Stimulated activated naive CD8-positive, alpha-beta T cell treated with anti-CD3 and anti-CD28 coated beads, Interleukin-15, Interleukin-2, amounts not matched to agents 100 ng/mL and 50 ng/mL, for 24 hours (primary cell): ENCODE results near the gene KRTAP10-2.
"Not testable (repeated sequence)": the region's sequence is repeated elsewhere in the genome, so short reads cannot be mapped to it uniquely, and the experiment has no call there.

Experiments used
- H3K27ac Mint-ChIP-seq: one replicate; pipeline ENCODE4 v1.8.0; 2021; ENCODE audit warnings: mild to moderate bottlenecking, mixed read lengths
- H3K27me3 Mint-ChIP-seq: one replicate; pipeline ENCODE4 v1.8.0; 2021; ENCODE audit warnings: mixed read lengths
- H3K36me3 Mint-ChIP-seq: one replicate; pipeline ENCODE4 v1.8.0; 2021; ENCODE audit warnings: low read depth, mixed read lengths
- H3K4me1 Mint-ChIP-seq: one replicate; pipeline ENCODE4 v1.8.0; 2021; ENCODE audit warnings: low read depth, mixed read lengths
- H3K4me3 Mint-ChIP-seq: one replicate; pipeline ENCODE4 v1.8.0; 2021; ENCODE audit warnings: mild to moderate bottlenecking, mixed read lengths
- H3K9me3 Mint-ChIP-seq: one replicate; pipeline ENCODE4 v1.8.0; 2021; ENCODE audit warnings: mixed read lengths

Gene KRTAP10-2

DNA sequence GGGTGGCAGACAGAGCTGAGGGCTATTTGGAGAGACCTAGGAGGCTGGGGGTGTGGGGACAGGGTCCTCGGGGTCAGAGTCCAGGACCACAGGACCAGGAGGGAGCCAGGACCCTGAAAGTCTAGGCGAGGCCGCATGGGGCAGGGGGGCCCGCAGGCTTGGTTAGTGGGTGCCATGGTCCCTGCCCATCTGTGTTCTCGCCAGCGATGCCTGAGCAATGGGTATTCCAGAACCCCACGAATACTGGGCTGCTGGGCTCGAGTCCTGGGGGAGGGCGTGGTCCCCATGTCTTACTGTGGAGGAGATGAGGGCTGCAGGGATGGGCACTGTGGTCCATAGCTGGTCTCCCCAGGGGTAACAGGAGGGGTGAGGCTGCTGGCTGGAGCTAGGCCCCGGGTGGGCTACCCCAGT, 39.0 kb upstream of the KRTAP10-2 start:
- Mint-ChIP-seq H3K27ac (no peak overlapping the region), H3K4me3 (no peak overlapping the region), H3K4me1 (no peaks in the 10 kb centered on the region), H3K36me3 (no peaks in the 10 kb centered on the region), H3K9me3 (no peaks in the 10 kb centered on the region), H3K27me3 (peaks cover 20% of the 10 kb centered on the region)

DNA sequence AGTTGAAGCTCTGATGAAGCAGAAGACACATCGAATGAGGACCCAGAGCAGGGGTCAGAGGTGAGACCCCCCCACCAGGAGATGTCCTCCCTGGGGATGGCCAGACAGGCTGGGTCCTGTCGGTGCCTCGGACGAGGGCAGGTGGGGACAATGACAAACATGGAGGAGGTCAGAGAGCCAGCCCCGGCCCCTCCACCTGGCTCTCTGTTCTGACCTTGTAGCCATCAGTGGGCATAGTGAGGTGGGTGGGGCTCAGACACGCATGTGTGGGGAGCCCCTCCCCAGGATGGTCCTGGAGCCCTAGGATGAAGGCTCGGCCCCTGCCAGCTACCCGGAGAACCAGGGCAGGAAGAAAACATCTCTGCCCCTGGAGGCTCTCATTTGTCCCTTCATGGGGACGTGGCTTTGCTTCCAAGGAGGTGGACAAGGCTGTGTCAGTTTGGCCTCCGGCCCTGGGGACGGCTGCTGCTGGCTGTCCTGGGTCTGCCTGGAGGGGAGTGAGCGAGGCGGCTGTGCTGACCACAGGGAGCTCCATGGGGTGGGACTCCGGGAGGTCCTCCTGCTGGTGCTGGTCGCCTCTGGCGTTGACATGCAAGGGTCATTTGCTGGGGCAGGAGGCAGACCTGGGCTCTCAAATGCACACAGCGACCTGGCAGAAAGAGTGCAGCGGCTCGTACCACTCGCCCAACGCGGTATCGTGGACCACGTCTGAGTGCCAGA, 38.4 kb upstream of the KRTAP10-2 start:
- H3K4me1 Mint-ChIP-seq, result no peaks in the 10 kb centered on the region
- no peak overlapping the region for H3K4me3 Mint-ChIP-seq
- H3K36me3 Mint-ChIP-seq, result no peaks in the 10 kb centered on the region
- peaks cover 23% of the 10 kb centered on the region for H3K27me3 Mint-ChIP-seq
- H3K27ac Mint-ChIP-seq, result no peak overlapping the region
- H3K9me3 Mint-ChIP-seq, result no peaks in the 10 kb centered on the region

DNA sequence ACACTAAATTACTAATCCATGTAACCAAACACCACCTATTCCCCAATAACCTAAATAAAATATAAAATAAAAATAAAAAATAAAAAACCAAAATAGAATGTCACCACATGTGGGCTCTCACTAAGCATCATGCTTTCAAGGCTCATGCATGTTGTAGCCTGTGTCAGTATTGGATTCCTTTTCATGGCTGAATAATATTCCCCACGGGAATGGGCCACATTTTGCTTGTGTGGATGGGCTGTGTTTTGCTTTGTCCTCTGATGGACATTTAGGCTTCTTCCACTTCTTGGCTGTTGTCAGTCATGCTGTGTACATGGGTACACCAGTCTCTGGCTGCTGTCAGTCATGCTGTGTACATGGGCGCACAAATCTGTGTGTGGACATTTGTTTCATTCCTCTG, 37.8 kb upstream of the KRTAP10-2 start:
- peaks cover 23% of the 10 kb centered on the region for H3K27me3 Mint-ChIP-seq
- H3K36me3 Mint-ChIP-seq, result no peaks in the 10 kb centered on the region
- H3K4me1 Mint-ChIP-seq, result no peaks in the 10 kb centered on the region
- H3K4me3 Mint-ChIP-seq, result no peak overlapping the region
- no peaks in the 10 kb centered on the region for H3K9me3 Mint-ChIP-seq
- H3K27ac Mint-ChIP-seq, result no peak overlapping the region

DNA sequence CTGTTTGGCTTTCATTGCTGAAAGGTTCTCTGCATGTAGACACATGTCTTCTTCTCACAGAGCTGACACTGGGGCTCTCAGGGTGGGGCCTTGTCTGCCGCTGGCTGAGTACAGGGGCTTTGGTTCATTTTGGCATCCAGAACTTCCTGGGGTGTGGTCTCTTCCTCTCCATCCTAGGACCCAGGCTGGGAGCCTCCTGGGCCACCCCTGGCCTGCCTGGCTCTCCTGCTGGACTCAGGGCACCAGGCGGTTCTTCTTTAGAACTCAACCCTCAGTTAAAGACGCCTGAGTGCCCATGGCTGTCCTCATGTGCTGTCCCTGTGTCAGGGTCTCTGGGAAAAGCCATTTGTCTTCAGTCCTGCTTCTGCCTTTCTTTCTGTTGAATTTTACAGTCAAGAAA, 34.6 kb upstream of the KRTAP10-2 start:
- Mint-ChIP-seq H3K36me3 (peaks cover 8% of the 10 kb centered on the region), H3K27me3 (peaks cover 26% of the 10 kb centered on the region), H3K27ac (no peak overlapping the region), H3K4me3 (no peak overlapping the region), H3K4me1 (peaks cover 2% of the 10 kb centered on the region), H3K9me3 (peaks cover 10% of the 10 kb centered on the region)

DNA sequence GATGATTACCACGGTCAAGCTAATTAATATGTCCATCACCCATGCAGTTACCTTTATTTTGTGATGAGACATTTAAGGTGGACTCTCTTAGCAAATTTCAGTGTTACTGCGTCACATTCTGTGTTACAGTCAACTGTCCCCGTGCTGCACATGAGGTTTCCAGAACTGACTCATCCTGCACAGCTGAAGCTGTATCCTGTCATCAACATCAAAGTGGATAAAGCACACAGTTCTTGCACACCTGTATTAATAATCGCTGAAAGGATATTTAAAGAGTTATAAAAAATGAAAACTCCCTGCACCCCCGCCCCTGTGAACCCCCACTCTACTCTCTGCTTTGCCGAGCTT, 32.5 kb upstream of the KRTAP10-2 start:
- Mint-ChIP-seq H3K27me3 (peaks cover 22% of the 10 kb centered on the region), H3K4me1 (peaks cover 2% of the 10 kb centered on the region), H3K4me3 (no peak overlapping the region), H3K36me3 (peaks cover 8% of the 10 kb centered on the region), H3K27ac (no peak overlapping the region), H3K9me3 (peaks cover 11% of the 10 kb centered on the region)

DNA sequence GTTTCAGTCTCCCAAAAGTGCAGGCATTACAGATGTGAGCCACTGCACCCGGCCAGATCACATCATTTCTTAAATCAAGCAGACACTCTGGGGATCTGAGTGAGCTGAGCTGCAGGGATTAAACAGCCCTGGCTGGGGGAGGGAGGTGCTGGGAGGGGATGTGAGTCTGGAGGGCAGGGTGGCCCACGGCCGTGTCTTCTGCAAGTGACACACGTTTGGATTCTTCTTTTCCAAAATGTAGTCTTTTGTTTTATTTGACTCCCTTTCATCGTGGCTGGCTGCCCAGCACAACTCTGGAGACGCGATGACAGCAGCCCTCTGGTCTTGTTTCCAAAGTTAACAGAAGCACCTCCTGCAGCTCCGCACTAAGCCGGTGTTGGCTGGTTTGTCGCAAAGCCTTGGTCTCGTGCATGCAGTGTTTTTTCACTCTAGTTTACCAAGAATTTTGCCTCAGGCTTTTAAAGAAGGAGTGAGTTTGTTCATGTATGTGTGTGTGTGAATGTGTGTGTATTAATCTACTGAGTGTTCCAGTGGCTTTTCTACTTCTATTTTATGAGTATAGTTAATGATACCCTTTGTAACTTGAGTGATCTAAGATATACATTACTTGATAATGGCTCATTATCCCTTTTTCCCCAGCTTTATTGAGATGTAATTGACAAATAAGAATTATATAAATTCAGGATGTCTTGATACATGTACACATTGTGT, 31.9 kb upstream of the KRTAP10-2 start:
- H3K27ac Mint-ChIP-seq, result no peak overlapping the region
- H3K4me3 Mint-ChIP-seq, result no peak overlapping the region
- H3K36me3 Mint-ChIP-seq, result peaks cover 8% of the 10 kb centered on the region
- peaks cover 22% of the 10 kb centered on the region for H3K27me3 Mint-ChIP-seq
- peaks cover 11% of the 10 kb centered on the region for H3K9me3 Mint-ChIP-seq
- peaks cover 2% of the 10 kb centered on the region for H3K4me1 Mint-ChIP-seq

DNA sequence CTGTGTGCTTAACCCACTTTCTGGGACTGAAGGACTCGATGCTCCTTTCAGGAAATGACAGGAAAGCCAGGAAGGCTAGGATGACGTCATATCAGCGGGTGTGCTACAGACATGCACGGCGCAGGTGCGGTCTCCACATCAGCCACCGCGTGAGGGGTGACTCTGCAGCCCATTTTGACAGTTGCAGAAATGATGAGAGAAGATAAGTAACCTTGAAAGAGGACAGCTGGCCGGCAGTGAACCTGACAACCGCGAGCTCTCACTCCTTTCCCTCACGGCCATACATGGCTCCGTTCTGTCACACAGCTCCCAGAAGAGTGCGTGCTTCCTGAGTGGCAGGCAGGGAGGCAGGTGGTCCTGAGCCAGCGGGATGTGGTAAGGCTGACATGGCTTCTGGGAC, 30.8 kb upstream of the KRTAP10-2 start:
- peaks cover 20% of the 10 kb centered on the region for H3K9me3 Mint-ChIP-seq
- peaks cover 12% of the 10 kb centered on the region for H3K36me3 Mint-ChIP-seq
- no peak overlapping the region for H3K4me3 Mint-ChIP-seq
- H3K27me3 Mint-ChIP-seq, result peaks cover 20% of the 10 kb centered on the region
- peaks cover 2% of the 10 kb centered on the region for H3K4me1 Mint-ChIP-seq
- no peak overlapping the region for H3K27ac Mint-ChIP-seq

DNA sequence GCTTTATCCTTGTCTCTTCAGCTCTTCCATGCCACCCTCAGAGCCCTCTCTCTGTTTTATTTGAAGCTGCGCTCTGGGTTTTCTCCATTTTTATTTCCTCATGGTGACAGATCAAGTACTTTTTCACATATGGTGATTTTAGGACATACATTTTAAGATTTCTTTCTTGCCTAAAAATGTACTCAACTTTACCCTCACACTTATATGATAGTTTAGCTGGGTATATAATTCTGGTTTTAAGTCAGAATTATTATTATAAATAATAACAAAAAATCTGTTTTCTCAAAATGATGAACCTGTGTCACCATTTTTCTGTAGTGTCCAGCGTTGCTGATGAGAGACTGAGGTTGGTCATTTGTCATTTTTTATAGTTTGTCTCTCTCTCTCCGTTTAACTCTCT, 29.9 kb upstream of the KRTAP10-2 start:
- H3K27ac Mint-ChIP-seq, result no peak overlapping the region
- peaks cover 12% of the 10 kb centered on the region for H3K36me3 Mint-ChIP-seq
- H3K27me3 Mint-ChIP-seq, result peaks cover 13% of the 10 kb centered on the region
- no peak overlapping the region for H3K4me3 Mint-ChIP-seq
- peaks cover 2% of the 10 kb centered on the region for H3K4me1 Mint-ChIP-seq
- peaks cover 20% of the 10 kb centered on the region for H3K9me3 Mint-ChIP-seq

DNA sequence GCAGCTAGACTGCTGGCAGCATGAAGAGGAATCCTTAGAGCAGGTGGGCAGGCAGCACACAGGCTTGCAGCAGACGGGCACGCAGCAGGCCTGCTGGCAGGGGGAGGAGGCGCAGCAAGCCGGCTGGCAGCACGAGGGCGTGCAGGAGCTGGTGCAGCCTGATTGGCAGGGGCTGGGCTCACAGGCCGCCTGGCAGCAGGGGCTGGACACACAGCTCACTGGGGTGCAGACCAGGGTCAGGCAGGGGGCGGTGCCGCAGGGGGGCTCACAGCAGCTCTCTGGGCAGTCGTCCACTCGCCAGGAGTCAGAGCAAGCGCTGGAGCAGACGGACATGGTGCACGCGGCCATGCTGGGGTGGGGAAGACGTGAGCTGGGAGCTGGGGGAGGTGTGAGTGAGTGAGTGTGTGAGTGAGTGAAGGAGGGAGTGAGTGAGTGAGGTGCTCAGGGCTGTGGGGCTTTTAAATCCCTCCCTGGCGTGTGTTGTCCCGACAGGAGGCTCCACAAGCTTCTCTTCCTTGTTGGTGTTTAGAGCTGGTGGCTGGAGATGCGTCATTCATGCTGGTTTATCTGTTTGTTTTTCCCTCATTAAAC, 29.0 kb upstream of the KRTAP10-2 start, which contains the start of gene KRTAP10-5:
Gene KRTAP10-5, minus strand, starts transcription at position 374 of the 591 bp plus-strand sequence. Its CDS starts 26 bp downstream, at position 348.
- H3K36me3 Mint-ChIP-seq, result peaks cover 12% of the 10 kb centered on the region
- not testable (repeated sequence) for H3K27me3 Mint-ChIP-seq, H3K4me3 Mint-ChIP-seq, H3K4me1 Mint-ChIP-seq, H3K27ac Mint-ChIP-seq
- H3K9me3 Mint-ChIP-seq, result peaks cover 20% of the 10 kb centered on the region

DNA sequence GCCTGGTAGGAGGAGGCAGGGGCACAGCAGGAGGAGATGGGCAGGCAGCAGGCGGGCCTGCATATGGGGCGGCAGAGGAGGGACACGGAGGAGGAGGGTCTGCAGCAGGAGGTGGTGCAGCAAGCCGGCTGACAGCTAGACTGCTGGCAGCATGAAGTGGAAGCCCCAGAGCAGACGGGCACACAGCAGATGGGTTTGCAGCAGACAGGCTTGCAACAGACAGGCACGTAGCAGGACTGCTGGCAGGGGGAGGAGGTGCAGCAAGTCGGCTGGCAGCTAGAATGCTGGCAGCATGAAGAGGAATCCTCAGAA, 28.5 kb upstream of the KRTAP10-2 start:
- Mint-ChIP-seq H3K27ac (no peak overlapping the region), H3K4me1 (peaks cover 2% of the 10 kb centered on the region), H3K4me3 (no peak overlapping the region), H3K27me3 (peaks cover 3% of the 10 kb centered on the region), H3K9me3 (peaks cover 20% of the 10 kb centered on the region), H3K36me3 (peaks cover 12% of the 10 kb centered on the region)

DNA sequence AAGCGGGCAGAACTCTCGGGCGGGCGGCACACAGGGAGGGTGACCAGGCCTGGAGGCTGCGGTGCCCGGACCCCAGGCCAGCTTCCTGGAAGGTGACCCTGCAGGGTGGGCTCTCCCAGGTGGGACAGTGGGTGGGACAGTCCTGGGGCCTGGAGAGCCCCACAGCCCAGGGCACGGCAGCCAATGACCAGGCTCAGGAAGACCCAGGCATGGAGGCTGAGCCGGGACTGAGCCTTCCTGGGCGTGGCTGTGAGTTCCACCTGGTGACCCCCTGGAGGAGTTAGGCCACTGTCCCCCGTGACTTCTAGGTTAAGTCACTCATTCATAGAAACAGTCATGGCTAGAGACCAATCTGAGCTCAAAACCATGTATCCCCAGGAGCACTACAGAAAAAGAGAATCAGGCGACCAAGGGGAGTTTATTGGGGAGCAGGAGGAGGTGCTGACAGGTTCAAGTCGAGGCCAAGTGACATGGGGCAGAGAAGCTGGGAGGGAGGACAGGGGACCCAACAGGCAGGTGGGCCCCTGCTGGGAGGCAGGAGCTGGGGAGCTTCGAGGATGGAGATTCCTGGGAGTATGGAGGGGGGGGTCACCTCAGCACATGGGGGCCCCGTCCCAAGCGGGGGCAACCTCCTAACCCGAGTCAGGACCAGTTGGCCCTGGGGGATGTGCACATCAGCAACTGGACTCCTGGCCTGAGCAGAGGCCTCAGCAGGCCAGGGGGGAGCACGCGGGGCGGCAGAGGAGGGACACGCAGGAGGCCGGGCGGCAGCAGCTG, 27.9 kb upstream of the KRTAP10-2 start:
- H3K4me1 Mint-ChIP-seq, result peaks cover 2% of the 10 kb centered on the region
- H3K9me3 Mint-ChIP-seq, result peaks cover 20% of the 10 kb centered on the region
- H3K36me3 Mint-ChIP-seq, result peaks cover 12% of the 10 kb centered on the region
- H3K27me3 Mint-ChIP-seq, result peaks cover 3% of the 10 kb centered on the region
- H3K4me3 Mint-ChIP-seq, result no peak overlapping the region
- no peak overlapping the region for H3K27ac Mint-ChIP-seq

DNA sequence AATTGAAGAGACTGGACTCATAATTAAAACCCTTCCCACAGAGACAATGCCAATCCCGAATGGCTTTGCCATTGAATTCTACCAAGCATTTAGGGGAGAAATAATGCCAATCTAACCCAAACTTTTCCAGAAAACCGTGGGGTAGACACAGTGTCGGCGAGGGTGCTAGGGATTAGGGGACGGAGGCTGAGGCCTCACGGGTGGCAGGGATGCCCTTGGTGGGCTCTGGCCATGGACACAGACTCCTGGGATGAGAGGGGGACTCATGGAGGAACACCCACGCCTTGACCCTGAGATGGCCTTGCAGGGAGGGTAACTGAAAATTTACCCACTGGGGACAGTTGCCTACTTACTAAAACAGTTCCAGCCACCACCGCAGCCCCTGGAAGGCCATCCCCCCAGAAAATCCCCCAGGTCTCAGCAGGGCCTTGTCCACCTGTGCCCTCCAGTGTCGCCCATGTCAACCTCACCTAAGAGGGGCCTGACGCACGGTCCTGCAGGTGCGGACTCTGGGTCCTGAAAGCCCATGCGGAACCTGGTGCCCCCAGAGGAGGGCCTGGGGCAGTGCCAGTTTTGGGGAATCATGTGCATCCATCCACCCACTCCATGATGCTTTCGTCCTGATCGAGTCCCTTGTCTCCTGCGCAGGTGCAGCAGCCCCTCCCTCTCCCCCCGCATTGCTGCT, 27.2 kb upstream of the KRTAP10-2 start:
- Mint-ChIP-seq H3K27me3 (peaks cover 3% of the 10 kb centered on the region), H3K9me3 (peaks cover 20% of the 10 kb centered on the region), H3K27ac (no peak overlapping the region), H3K4me1 (peaks cover 2% of the 10 kb centered on the region), H3K4me3 (no peak overlapping the region), H3K36me3 (peaks cover 12% of the 10 kb centered on the region)

DNA sequence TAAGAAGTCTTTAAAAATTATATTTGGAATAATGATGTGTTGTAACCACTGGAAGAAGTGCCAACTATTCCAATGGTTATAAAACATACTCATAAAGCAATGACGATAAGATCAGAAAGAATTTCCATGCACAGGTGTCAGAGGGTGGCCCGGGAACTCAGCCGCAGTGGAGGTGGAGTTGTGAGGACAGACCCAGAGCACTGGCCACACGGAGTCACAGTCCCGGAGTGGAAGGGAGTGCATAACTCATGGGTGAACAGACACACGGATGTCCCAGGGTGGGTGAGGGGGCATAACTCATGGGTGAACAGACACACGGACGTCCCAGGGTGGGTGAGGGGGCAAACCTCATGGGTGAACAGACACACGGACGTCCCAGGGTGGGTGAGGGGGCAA, 24.7 kb upstream of the KRTAP10-2 start:
- peaks cover 6% of the 10 kb centered on the region for H3K36me3 Mint-ChIP-seq
- H3K9me3 Mint-ChIP-seq, result peaks cover 11% of the 10 kb centered on the region
- no peak overlapping the region for H3K4me3 Mint-ChIP-seq
- peaks cover 3% of the 10 kb centered on the region for H3K27me3 Mint-ChIP-seq
- H3K4me1 Mint-ChIP-seq, result no peaks in the 10 kb centered on the region
- H3K27ac Mint-ChIP-seq, result no peak overlapping the region

DNA sequence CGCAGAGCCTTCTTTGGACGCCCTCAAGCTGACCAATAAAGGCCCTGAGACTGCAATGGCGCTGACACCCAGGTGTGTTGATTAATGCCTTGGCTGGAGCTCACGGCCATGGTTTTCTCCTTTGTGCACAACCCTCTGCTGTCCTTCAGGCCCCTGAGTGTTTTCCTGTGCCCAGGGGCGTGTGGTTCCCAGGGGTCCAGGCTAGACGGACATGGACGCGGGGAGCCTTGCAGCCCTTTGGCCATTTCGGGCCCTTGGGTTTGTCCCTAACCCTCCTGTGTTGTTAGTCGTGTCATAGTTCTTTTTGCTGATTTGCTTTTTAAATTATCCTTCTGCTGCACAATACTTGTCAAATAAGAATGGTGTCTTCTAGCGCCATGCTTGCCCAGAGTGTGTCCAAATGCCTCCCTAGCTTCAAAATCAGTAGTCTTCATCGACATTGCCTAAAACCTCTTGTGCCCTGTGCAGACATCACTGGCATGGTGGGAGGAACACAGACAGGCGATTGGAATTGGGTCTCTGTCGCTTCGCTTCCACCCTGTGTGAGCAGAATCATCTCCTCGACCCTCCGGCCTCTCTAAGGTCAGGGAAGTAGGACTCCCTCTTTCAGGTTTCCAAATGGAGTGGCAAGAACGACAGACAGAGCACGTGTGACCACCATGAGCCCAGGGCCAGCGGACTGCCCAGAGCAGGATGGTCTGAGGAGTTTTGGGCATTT, 24.2 kb upstream of the KRTAP10-2 start:
- Mint-ChIP-seq H3K27ac (no peak overlapping the region), H3K4me1 (no peaks in the 10 kb centered on the region), H3K4me3 (no peak overlapping the region), H3K9me3 (peaks cover 9% of the 10 kb centered on the region), H3K36me3 (peaks cover 4% of the 10 kb centered on the region), H3K27me3 (peaks cover 3% of the 10 kb centered on the region)
